KMS-11 (cell line): ENCODE measurements around the gene TMED6.

Source experiments
- H2AFZ ChIP-seq: fragments of 200-600 bp; sonication (generic); 2 replicates; pipeline ENCODE4 v1.6.1; 2016; ENCODE audit warnings: antibody characterized with exemption, mixed run types, low read depth
- H3K27ac ChIP-seq: fragments of 200-600 bp; sonication (generic); 2 replicates; pipeline ENCODE4 v1.6.1; 2016; ENCODE audit warnings: mild to moderate bottlenecking, mixed run types
- H3K27me3 ChIP-seq: fragments of 200-600 bp; sonication (generic); 2 replicates; pipeline ENCODE4 v1.6.1; 2017; ENCODE audit warnings: mild to moderate bottlenecking, low read depth, mixed run types, moderate library complexity; ENCODE audit not compliant: insufficient read depth
- H3K36me3 ChIP-seq: fragments of 200-600 bp; sonication (generic); 2 replicates; pipeline ENCODE4 v1.6.1; 2017; ENCODE audit warnings: mild to moderate bottlenecking, mixed run types; ENCODE audit not compliant: insufficient read depth
- H3K4me1 ChIP-seq: fragments of 200-600 bp; sonication (generic); 2 replicates; pipeline ENCODE4 v1.6.1; 2016; ENCODE audit warnings: mild to moderate bottlenecking, low read depth, mixed run types; ENCODE audit not compliant: poor library complexity, severe bottlenecking
- H3K4me2 ChIP-seq: fragments of 200-600 bp; sonication (generic); 2 replicates; pipeline ENCODE4 v1.7.0; 2016; ENCODE audit warnings: mild to moderate bottlenecking, mixed run types
- H3K4me3 ChIP-seq: fragments of 200-600 bp; sonication (generic); IDR thresholded peaks from 2 replicates; pipeline ENCODE4 v1.6.1; 2017; ENCODE audit warnings: low read depth, low read length, mixed read lengths; ENCODE audit not compliant: insufficient read depth
- H3K79me2 ChIP-seq: fragments of 200-600 bp; sonication (generic); 2 replicates; pipeline ENCODE4 v1.6.1; 2016; ENCODE audit warnings: low read depth, mixed run types; ENCODE audit not compliant: insufficient read depth
- H3K9ac ChIP-seq: fragments of 200-600 bp; sonication (generic); 2 replicates; pipeline ENCODE4 v1.6.1; 2016; ENCODE audit warnings: mild to moderate bottlenecking, mixed run types
- H4K20me1 ChIP-seq: fragments of 200-600 bp; sonication (generic); 2 replicates; pipeline ENCODE4 v1.6.1; 2016; ENCODE audit warnings: mild to moderate bottlenecking, mixed run types; ENCODE audit not compliant: insufficient read depth
- TF ChIP-seq, protein P1 (sequence below): fragments of 200-600 bp; sonication (generic); conservative IDR thresholded peaks from 2 replicates; pipeline ENCODE4 v1.6.1; 2017; ENCODE audit warnings: low read depth, mild to moderate bottlenecking, antibody characterized with exemption, low read length, moderate library complexity, mixed read lengths

Gene TMED6

DNA sequence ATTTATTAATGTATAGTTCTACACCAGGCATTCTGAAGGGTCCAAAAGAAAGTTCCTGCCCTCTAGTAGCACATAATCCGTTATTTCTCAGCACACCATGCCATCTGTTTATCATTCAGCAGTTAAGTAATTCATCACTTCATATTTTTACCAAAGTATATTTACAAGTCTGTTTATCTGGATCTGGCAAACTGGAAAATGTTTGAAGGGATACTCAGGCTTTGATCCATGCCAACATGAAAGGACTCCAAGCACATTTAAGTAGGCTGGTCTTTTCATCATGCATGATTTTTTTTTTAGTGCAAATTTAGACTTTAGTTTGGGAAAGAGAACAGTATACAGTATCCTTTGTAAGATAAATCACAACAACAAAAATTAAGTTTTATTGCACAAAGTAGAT, 44.5 kb downstream of the TMED6 start:
- no peak overlapping the region for H3K27ac ChIP-seq
- no peak overlapping the region for H3K4me3 ChIP-seq

GRCh38 chr16:69306031-69306430, 45.6 kb downstream of the TMED6 start:
- Histone ChIP-seq H4K20me1 (no peaks in the 10 kb centered on the region), H3K36me3 (no peaks in the 10 kb centered on the region), H3K27ac (no peak overlapping the region), H3K79me2 (no peaks in the 10 kb centered on the region), H3K4me2 (no peak overlapping the region), H2AFZ (no peak overlapping the region), H3K9ac (no peak overlapping the region), H3K4me1 (peaks cover 14% of the 10 kb centered on the region), H3K4me3 (no peak overlapping the region), H3K27me3 (no peaks in the 10 kb centered on the region)
- TF ChIP-seq, protein P1, sequence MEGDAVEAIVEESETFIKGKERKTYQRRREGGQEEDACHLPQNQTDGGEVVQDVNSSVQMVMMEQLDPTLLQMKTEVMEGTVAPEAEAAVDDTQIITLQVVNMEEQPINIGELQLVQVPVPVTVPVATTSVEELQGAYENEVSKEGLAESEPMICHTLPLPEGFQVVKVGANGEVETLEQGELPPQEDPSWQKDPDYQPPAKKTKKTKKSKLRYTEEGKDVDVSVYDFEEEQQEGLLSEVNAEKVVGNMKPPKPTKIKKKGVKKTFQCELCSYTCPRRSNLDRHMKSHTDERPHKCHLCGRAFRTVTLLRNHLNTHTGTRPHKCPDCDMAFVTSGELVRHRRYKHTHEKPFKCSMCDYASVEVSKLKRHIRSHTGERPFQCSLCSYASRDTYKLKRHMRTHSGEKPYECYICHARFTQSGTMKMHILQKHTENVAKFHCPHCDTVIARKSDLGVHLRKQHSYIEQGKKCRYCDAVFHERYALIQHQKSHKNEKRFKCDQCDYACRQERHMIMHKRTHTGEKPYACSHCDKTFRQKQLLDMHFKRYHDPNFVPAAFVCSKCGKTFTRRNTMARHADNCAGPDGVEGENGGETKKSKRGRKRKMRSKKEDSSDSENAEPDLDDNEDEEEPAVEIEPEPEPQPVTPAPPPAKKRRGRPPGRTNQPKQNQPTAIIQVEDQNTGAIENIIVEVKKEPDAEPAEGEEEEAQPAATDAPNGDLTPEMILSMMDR: no peak

More for the DNA sequence above, 44.5 kb downstream of the TMED6 start:
- H3K79me2 ChIP-seq: peaks cover 5% of the 10 kb centered on the region
- H3K4me2 ChIP-seq: no peak overlapping the region
- H3K36me3 ChIP-seq: no peaks in the 10 kb centered on the region
- TF ChIP-seq, protein P1: no peak
- no peak overlapping the region for H2AFZ ChIP-seq
- H3K4me1 ChIP-seq: peaks cover 17% of the 10 kb centered on the region
- H3K9ac ChIP-seq: no peak overlapping the region
- H3K27me3 ChIP-seq: no peaks in the 10 kb centered on the region
- H4K20me1 ChIP-seq: no peaks in the 10 kb centered on the region

- TF ChIP-seq, protein P1: no peak
- Histone ChIP-seq H3K4me2 (no peak overlapping the region), H3K4me1 (peaks cover 8% of the 10 kb centered on the region), H3K9ac (no peak overlapping the region), H3K79me2 (no peaks in the 10 kb centered on the region), H3K27ac (no peak overlapping the region), H3K4me3 (no peak overlapping the region), H2AFZ (no peak overlapping the region), H4K20me1 (no peaks in the 10 kb centered on the region), H3K36me3 (no peaks in the 10 kb centered on the region), H3K27me3 (no peaks in the 10 kb centered on the region)
Observed at GRCh38 chr16:69302301-69302700, 49.3 kb downstream of the TMED6 start.

- Histone ChIP-seq H3K4me3 (no peak overlapping the region), H2AFZ (no peak overlapping the region), H3K27me3 (no peaks in the 10 kb centered on the region), H3K36me3 (no peaks in the 10 kb centered on the region), H3K4me1 (peaks cover 8% of the 10 kb centered on the region), H4K20me1 (no peaks in the 10 kb centered on the region), H3K79me2 (no peaks in the 10 kb centered on the region), H3K4me2 (no peak overlapping the region), H3K9ac (no peak overlapping the region), H3K27ac (no peak overlapping the region)
- TF ChIP-seq, protein P1: no peak
Observed at GRCh38 chr16:69301861-69302260, 49.7 kb downstream of the TMED6 start.
